HepG2 (cell line): ENCODE data around the gene PPP2R2C. TPM values are rescaled to one million over a fixed set of nuclear protein-coding genes. Genes with fewer than 3 reads are reported as not detected.

Experiments used
- AKAP8 ChIP-seq: sonication (generic); formaldehyde crosslinking; IDR thresholded peaks from 2 replicates; pipeline ENCODE4 v1.5.1; 2020; ENCODE audit warnings: mild to moderate bottlenecking, missing genetic modification reagents
- IKZF1 ChIP-seq: fragments of 450-650 bp; IDR thresholded peaks from 2 replicates; pipeline ENCODE4 v1.7.1; 2016
- MAFG ChIP-seq: sonication (generic); formaldehyde crosslinking; IDR thresholded peaks from 2 replicates; pipeline ENCODE4 v1.5.1; 2020; ENCODE audit warnings: mild to moderate bottlenecking, missing genetic modification reagents
- NKX3-1 ChIP-seq: sonication (generic); formaldehyde crosslinking; IDR thresholded peaks from 2 replicates; pipeline ENCODE4 v1.5.0; 2020; ENCODE audit warnings: missing genetic modification reagents
- RNF2 ChIP-seq: fragments of 450-650 bp; conservative IDR thresholded peaks from 2 replicates; pipeline ENCODE4 v1.6.1; 2016; ENCODE audit warnings: low read depth
- SNAI1 ChIP-seq: sonication (generic); formaldehyde crosslinking; IDR thresholded peaks from 2 replicates; pipeline ENCODE4 v1.5.0; 2020; ENCODE audit warnings: mild to moderate bottlenecking, missing genetic modification reagents, borderline replicate concordance
- SOX13 ChIP-seq, 3 experiments: fragments of 450-650 bp in 1 of 3; sonication (generic) in 1 of 3; formaldehyde crosslinking in 1 of 3; IDR thresholded peaks in 2 of 3; conservative IDR thresholded peaks in 1 of 3; 2 replicates each; pipeline versions ENCODE4 v1.5.0 to v1.6.1; 2016 to 2020; ENCODE audit warnings: antibody characterized with exemption in 1 of 3, mild to moderate bottlenecking in 1 of 3, missing compliant biosample characterization in 1 of 3, missing genetic modification reagents in 1 of 3, moderate library complexity in 1 of 3
- ZBTB39 ChIP-seq: sonication (generic); formaldehyde crosslinking; IDR thresholded peaks from 2 replicates; pipeline ENCODE4 v1.5.0; 2020; ENCODE audit warnings: missing genetic modification reagents
- ZBTB4 ChIP-seq: sonication (generic); formaldehyde crosslinking; IDR thresholded peaks from 2 replicates; pipeline ENCODE4 v1.4.0; 2020; ENCODE audit warnings: missing genetic modification reagents, mild to moderate bottlenecking, borderline replicate concordance
- ZBTB49 ChIP-seq: sonication (generic); formaldehyde crosslinking; IDR thresholded peaks from 2 replicates; pipeline ENCODE4 v1.4.0; 2020; ENCODE audit warnings: missing genetic modification reagents, borderline replicate concordance
- ZBTB8A ChIP-seq: sonication (generic); formaldehyde crosslinking; IDR thresholded peaks from 2 replicates; pipeline ENCODE4 v1.4.0; 2020; ENCODE audit warnings: mild to moderate bottlenecking, low read depth, missing genetic modification reagents, borderline replicate concordance
- ZFP1 ChIP-seq: IDR thresholded peaks from 2 replicates; pipeline ENCODE4 v1.6.1; 2016
- ZGPAT ChIP-seq: IDR thresholded peaks from 2 replicates; pipeline ENCODE4 v1.6.1; 2016; ENCODE audit warnings: mild to moderate bottlenecking
- ZNF781 ChIP-seq: sonication (generic); formaldehyde crosslinking; IDR thresholded peaks from 2 replicates; pipeline ENCODE4 v1.5.1; 2020; ENCODE audit warnings: borderline replicate concordance, mild to moderate bottlenecking, missing genetic modification reagents; ENCODE audit errors: not compliant biosample characterization
- polyA plus RNA-seq, 8 experiments: library from polyadenylated mRNA; depleted of rRNA in 3 of 8; stranded (reverse) in 7 of 8; unstranded in 1 of 8; fragments of >200 nt; fragmentation: Illumina TruSeq in 4 of 8; extraction: Trizol in 4 of 8; gene quantifications; 2 replicates each; pipeline versions ENCODE4 v1.2.1 to v1.2.3, GENCODE V29; 2011 to 2016; ENCODE audit warnings: low read depth in 4 of 8, missing spikeins in 1 of 8, mixed read lengths in 1 of 8; ENCODE audit not compliant: insufficient read depth in 1 of 8
- total RNA-seq, 5 experiments: library from RNA; depleted of rRNA; stranded (reverse); fragments of >200 nt; fragmentation: Illumina TruSeq; extraction: Trizol; gene quantifications; 2 replicates each; pipeline ENCODE4 v1.2.3, GENCODE V29; 2016; ENCODE audit warnings: low read depth in 1 of 5

The PPP2R2C gene
- total and polyA plus RNA-seq, 2 of the 13 experiments (the other 11 are each of a cell fraction or from before 2014, with no cell fraction given), result 0.60 to 8.6 TPM

- TF ChIP-seq AKAP8 (CRISPR knock-in tag), result 0 out of 2 replicates have a peak, but pooled peaks have one; percentile 33
- TF ChIP-seq IKZF1, result no peak
- no peak for TF ChIP-seq RNF2
- no peak; the same call in 1 of the 2 replicates for TF ChIP-seq ZGPAT (CRISPR knock-in tag)
- no peak for TF ChIP-seq ZFP1 (CRISPR knock-in tag)
- TF ChIP-seq SOX13 (IDR thresholded peaks at IDR 0.05), result peak; percentile 30; the same call in 1 of the 2 replicates
- TF ChIP-seq SOX13 (CRISPR knock-in tag; conservative IDR thresholded peaks at IDR 0.05 in 1 of 2, IDR thresholded peaks at IDR 0.05 in 1 of 2), result peak in 1 of 2 experiments; percentile 76; a peak in 2 of 4 replicates
- TF ChIP-seq NKX3-1, result no peak
- TF ChIP-seq ZBTB8A (CRISPR knock-in tag), result no peak
- no peak for TF ChIP-seq ZBTB39
- TF ChIP-seq SNAI1 (CRISPR knock-in tag), result peak; percentile 74; the same call in 1 of the 2 replicates
- no peak for TF ChIP-seq ZBTB4 (CRISPR knock-in tag)
- TF ChIP-seq ZNF781 (CRISPR knock-in tag), result no peak
- no peak for TF ChIP-seq MAFG
- no peak for TF ChIP-seq ZBTB49 (CRISPR knock-in tag)
Observed at GRCh38 chr4:6322761-6323566, 149.4 kb downstream of the PPP2R2C start (continued).
